K562 (cell line): ENCODE data around the gene MARS1. TPM values are rescaled to one million over a fixed set of nuclear protein-coding genes. Genes with fewer than 3 reads are reported as not detected.

ENCODE experiments used
- CHCHD3 ChIP-seq: fragments of 250-450 bp; sonication (Bioruptor Pico); IDR thresholded peaks from 2 replicates; pipeline ENCODE4 v2.1.2; 2022; ENCODE audit warnings: mild to moderate bottlenecking
- CTCFL ChIP-seq: IDR thresholded peaks from 2 replicates; pipeline ENCODE4 v1.6.1; 2011; ENCODE audit warnings: borderline replicate concordance, low read depth, mild to moderate bottlenecking, moderate library complexity, low read length; ENCODE audit not compliant: insufficient read depth, poor library complexity, severe bottlenecking
- DIDO1 ChIP-seq: fragments of 450-650 bp; IDR thresholded peaks from 2 replicates; pipeline ENCODE4 v1.6.1; 2016; ENCODE audit warnings: low read depth, missing biosample characterization, missing genetic modification characterization
- ESRRA ChIP-seq: fragments of 450-650 bp; IDR thresholded peaks from 2 replicates; pipeline ENCODE4 v1.6.1; 2014; ENCODE audit warnings: low read depth, mild to moderate bottlenecking, moderate library complexity, borderline replicate concordance
- GABPA ChIP-seq: fragments of 200-800 bp; sonication (Bioruptor generic); conservative IDR thresholded peaks from 2 replicates; pipeline ENCODE4 v1.6.1; 2016; ENCODE audit warnings: low read depth, missing genetic modification characterization, missing compliant biosample characterization
- GATAD2A ChIP-seq: fragments of 450-650 bp; IDR thresholded peaks from 2 replicates; pipeline ENCODE4 v1.6.1; 2017
- HNRNPLL ChIP-seq: fragments of 200-400 bp; formaldehyde crosslinking; IDR thresholded peaks from 2 replicates; pipeline ENCODE4 v1.6.1; 2017; ENCODE audit warnings: low read length, low read depth, mild to moderate bottlenecking; ENCODE audit not compliant: poor library complexity, severe bottlenecking
- MTA3 ChIP-seq: fragments of 450-650 bp; formaldehyde crosslinking; IDR thresholded peaks from 2 replicates; pipeline ENCODE4 v1.6.1; 2017; ENCODE audit warnings: mild to moderate bottlenecking, borderline replicate concordance
- MTF1 ChIP-seq: fragments of 250-450 bp; sonication (Bioruptor Pico); IDR thresholded peaks from 2 replicates; pipeline ENCODE4 v1.9.0; 2021; ENCODE audit warnings: moderate library complexity, mild to moderate bottlenecking, inconsistent platforms, borderline replicate concordance
- MYC ChIP-seq, 2 experiments: fragments of 250-450 bp in 1 of 2; sonication (Bioruptor Pico) in 1 of 2; IDR thresholded peaks; 2 replicates each; pipeline versions ENCODE4 v1.5.1 to v1.6.1; 2012 to 2021; ENCODE audit warnings: low read depth in 2 of 2, borderline replicate concordance in 1 of 2, improper control_type of control experiment in 1 of 2, low read length in 1 of 2, mild to moderate bottlenecking in 1 of 2, moderate library complexity in 1 of 2
- OTX1 ChIP-seq: fragments of 450-650 bp; formaldehyde crosslinking; IDR thresholded peaks from 2 replicates; pipeline ENCODE4 v1.4.0; 2022; ENCODE audit warnings: mild to moderate bottlenecking
- PPARD ChIP-seq: fragments of 250-450 bp; sonication (Bioruptor Pico); IDR thresholded peaks from 2 replicates; pipeline ENCODE4 v1.8.0; 2022; ENCODE audit warnings: inconsistent platforms, mild to moderate bottlenecking, moderate library complexity
- PRMT5 ChIP-seq: sonication (generic); formaldehyde crosslinking; IDR thresholded peaks from 2 replicates; pipeline ENCODE4 v1.5.0; 2020; ENCODE audit warnings: missing genetic modification reagents
- RBM34 ChIP-seq: fragments of 200-400 bp; formaldehyde crosslinking; IDR thresholded peaks from 2 replicates; pipeline ENCODE4 v1.6.1; 2018; ENCODE audit warnings: low read length, borderline replicate concordance; ENCODE audit not compliant: insufficient read depth
- RFX1 ChIP-seq: fragments of 450-650 bp; IDR thresholded peaks from 2 replicates; pipeline ENCODE4 v1.6.1; 2016; ENCODE audit warnings: mild to moderate bottlenecking, moderate library complexity
- SIN3B ChIP-seq: fragments of 450-650 bp; IDR thresholded peaks from 2 replicates; pipeline ENCODE4 v1.6.1; 2017; ENCODE audit warnings: low read depth, mild to moderate bottlenecking, moderate library complexity
- SNIP1 ChIP-seq: fragments of 450-650 bp; IDR thresholded peaks from 2 replicates; pipeline ENCODE4 v1.7.1; 2017; ENCODE audit warnings: low read depth, mild to moderate bottlenecking
- XRCC5 ChIP-seq: fragments of 200-400 bp; formaldehyde crosslinking; IDR thresholded peaks from 2 replicates; pipeline ENCODE4 v1.6.1; 2017; ENCODE audit warnings: low read depth, mild to moderate bottlenecking, low read length
- ZBTB7A ChIP-seq: IDR thresholded peaks from 2 replicates; pipeline ENCODE4 v1.6.1; 2011; ENCODE audit warnings: low read depth, mild to moderate bottlenecking, low read length, moderate library complexity, borderline replicate concordance; ENCODE audit not compliant: control insufficient read depth
- ZEB2 ChIP-seq: fragments of 450-650 bp; IDR thresholded peaks from 2 replicates; pipeline ENCODE4 v1.6.1; 2016
- ZFX ChIP-seq: sonication (generic); formaldehyde crosslinking; IDR thresholded peaks from 2 replicates; pipeline ENCODE4 v1.8.0; 2022; ENCODE audit warnings: mild to moderate bottlenecking, missing genetic modification reagents, moderate library complexity
- ZNF143 ChIP-seq: sonication (generic); formaldehyde crosslinking; IDR thresholded peaks from 2 replicates; pipeline ENCODE4 v1.9.0; 2022; ENCODE audit warnings: mild to moderate bottlenecking, missing genetic modification reagents
- ZNF184 ChIP-seq: sonication (generic); formaldehyde crosslinking; IDR thresholded peaks from 2 replicates; pipeline ENCODE4 v1.5.0; 2020; ENCODE audit warnings: missing genetic modification reagents
- ZNF431 ChIP-seq: sonication (generic); formaldehyde crosslinking; IDR thresholded peaks from 2 replicates; pipeline ENCODE4 v1.8.0; 2022; ENCODE audit warnings: mild to moderate bottlenecking, missing genetic modification reagents
- ZNF57 ChIP-seq: fragments of 450-650 bp; formaldehyde crosslinking; IDR thresholded peaks from 2 replicates; pipeline ENCODE4 v1.4.0; 2020; ENCODE audit warnings: mild to moderate bottlenecking, moderate library complexity
- polyA plus RNA-seq, 8 experiments: library from polyadenylated mRNA; depleted of rRNA in 4 of 8; stranded (reverse) in 5 of 8; unstranded in 3 of 8; fragments of >200 nt; fragmentation: Nextera tagmentation in 2 of 8; fragmentation: Illumina TruSeq in 1 of 8; extraction: Ambion mirVana in 2 of 8; extraction: Trizol in 1 of 8; gene quantifications; 2 replicates each; pipeline versions ENCODE4 v1.2.1 to v1.2.3, GENCODE V29; 2011 to 2014; ENCODE audit warnings: inconsistent platforms in 1 of 8, missing spikeins in 1 of 8
- total RNA-seq, 7 experiments: library from RNA; depleted of rRNA in 6 of 7; stranded (reverse); fragments of >200 nt in 6 of 7; fragmentation: Illumina TruSeq in 2 of 7; extraction: Trizol in 2 of 7; gene quantifications; 2 replicates each; pipeline versions ENCODE4 v1.2.1 to v1.2.3, GENCODE V29; 2011 to 2021; ENCODE audit warnings: low replicate concordance in 1 of 7
- TF ChIP-seq, protein P1 (sequence below): sonication (generic); formaldehyde crosslinking; IDR thresholded peaks from 2 replicates; pipeline ENCODE4 v1.8.0; 2022; ENCODE audit warnings: mild to moderate bottlenecking, missing genetic modification reagents
- TF ChIP-seq, protein P2 (sequence below): fragments of 450-650 bp; IDR thresholded peaks from 2 replicates; pipeline ENCODE4 v1.6.1; 2014; ENCODE audit warnings: low read depth, mild to moderate bottlenecking, moderate library complexity, borderline replicate concordance

Gene MARS1
- total and polyA plus RNA-seq, 9 of the 15 experiments (the other 6 are each of a cell fraction or from before 2014, with no cell fraction given), result 117 to 382 (median 220) TPM

- TF ChIP-seq, protein P1, sequence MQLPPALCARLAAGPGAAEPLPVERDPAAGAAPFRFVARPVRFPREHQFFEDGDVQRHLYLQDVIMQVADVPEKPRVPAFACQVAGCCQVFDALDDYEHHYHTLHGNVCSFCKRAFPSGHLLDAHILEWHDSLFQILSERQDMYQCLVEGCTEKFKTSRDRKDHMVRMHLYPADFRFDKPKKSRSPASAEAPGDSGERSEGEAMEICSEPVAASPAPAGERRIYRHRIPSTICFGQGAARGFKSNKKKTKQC (CRISPR knock-in tag), result no peak
- TF ChIP-seq, protein P2, sequence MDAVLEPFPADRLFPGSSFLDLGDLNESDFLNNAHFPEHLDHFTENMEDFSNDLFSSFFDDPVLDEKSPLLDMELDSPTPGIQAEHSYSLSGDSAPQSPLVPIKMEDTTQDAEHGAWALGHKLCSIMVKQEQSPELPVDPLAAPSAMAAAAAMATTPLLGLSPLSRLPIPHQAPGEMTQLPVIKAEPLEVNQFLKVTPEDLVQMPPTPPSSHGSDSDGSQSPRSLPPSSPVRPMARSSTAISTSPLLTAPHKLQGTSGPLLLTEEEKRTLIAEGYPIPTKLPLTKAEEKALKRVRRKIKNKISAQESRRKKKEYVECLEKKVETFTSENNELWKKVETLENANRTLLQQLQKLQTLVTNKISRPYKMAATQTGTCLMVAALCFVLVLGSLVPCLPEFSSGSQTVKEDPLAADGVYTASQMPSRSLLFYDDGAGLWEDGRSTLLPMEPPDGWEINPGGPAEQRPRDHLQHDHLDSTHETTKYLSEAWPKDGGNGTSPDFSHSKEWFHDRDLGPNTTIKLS, result no peak
- TF ChIP-seq ZNF143 (CRISPR knock-in tag), result no peak
- TF ChIP-seq GABPA (tag), result no peak
- TF ChIP-seq SIN3B, result no peak
- 0 out of 2 replicates have a peak, but pooled peaks have one; percentile 34 for TF ChIP-seq ZNF431
- no peak for TF ChIP-seq DIDO1 (tag)
- no peak for TF ChIP-seq PRMT5 (CRISPR knock-in tag)
- no peak for TF ChIP-seq ZFX
- TF ChIP-seq CTCFL, result peak; percentile 75
- no peak for TF ChIP-seq ZNF184 (CRISPR knock-in tag)
- TF ChIP-seq XRCC5, result no peak
- TF ChIP-seq GATAD2A, result 0 out of 2 replicates have a peak, but pooled peaks have one; percentile 19
- TF ChIP-seq RFX1, result no peak
- no peak for TF ChIP-seq PPARD (CRISPR knock-in tag)
- no peak for TF ChIP-seq SNIP1
- peak; percentile 79; the same call in 1 of the 2 replicates for TF ChIP-seq ZEB2
- TF ChIP-seq RBM34, result no peak
- no peak for TF ChIP-seq MTF1 (CRISPR knock-in tag)
- TF ChIP-seq ESRRA, result no peak
- TF ChIP-seq CHCHD3 (CRISPR knock-in tag), result no peak
- TF ChIP-seq HNRNPLL, result peak; percentile 36
- peak; percentile 67; the same call in 1 of the 2 replicates for TF ChIP-seq ZBTB7A
- peak; percentile 45; the same call in 1 of the 2 replicates for TF ChIP-seq MYC (IDR thresholded peaks at IDR 0.05; ENCODE audit: low read depth, low read length)
- TF ChIP-seq MYC (CRISPR knock-in tag; IDR thresholded peaks at IDR 0.05; ENCODE audit: borderline replicate concordance, low read depth), result no peak
- peak; percentile 38; the same call in 1 of the 2 replicates for TF ChIP-seq OTX1 (CRISPR knock-in tag)
- TF ChIP-seq MTA3, result peak; percentile 59
- no peak for TF ChIP-seq ZNF57 (CRISPR knock-in tag)
These were observed 31.6 kb upstream of the MARS1 start (continued) for GRCh38 chr12:57456145-57456700.
